Skeletal muscle cell (primary cell): ENCODE measurements around the gene C1QTNF8.

ENCODE experiments used
- DNase-seq: peaks from one replicate; pipeline ENCODE4 v3.0.0-alpha.2; 2010; ENCODE audit warnings: low read depth
- H3K4me3 ChIP-seq: 2 replicates; pipeline ENCODE4 v1.5.1; 2011; ENCODE audit warnings: low read depth, mild to moderate bottlenecking, control low read depth, low read length, moderate library complexity

Gene C1QTNF8

DNA sequence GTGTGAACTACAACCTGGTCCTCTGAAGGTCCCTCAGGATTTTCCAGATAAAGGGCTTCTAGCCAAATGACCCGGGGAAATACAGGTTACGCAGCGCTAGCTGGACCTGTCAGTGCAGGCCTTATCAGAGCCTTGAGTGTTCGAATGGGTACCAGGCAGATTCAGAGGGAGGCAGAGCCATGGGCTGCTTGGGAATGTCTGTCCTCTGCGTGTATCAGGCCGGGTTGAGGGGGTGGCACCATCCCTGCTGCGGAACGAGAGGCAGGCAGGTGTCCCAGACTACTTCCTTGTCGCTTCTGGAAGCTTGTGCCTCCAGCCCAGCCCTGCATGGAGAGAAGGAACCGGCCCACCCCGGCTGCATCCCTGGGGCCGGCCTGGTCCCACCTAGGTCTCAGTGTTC, 57.1 kb downstream of the C1QTNF8 start:
- H3K4me3 ChIP-seq, result no peak overlapping the region
- no peak for DNase-seq
